NCI-H128 (cell line): ENCODE measurements around the gene SLC6A6.
"Not testable (repeated sequence)": the region's sequence is repeated elsewhere in the genome, so short reads cannot be mapped to it uniquely, and the experiment has no call there.

Source experiments
- DNase-seq: peaks from one replicate; lab custom pipeline; 2025; ENCODE audit not compliant: unreplicated experiment; lab: John Stamatoyannopoulos, UW

SLC6A6 gene

DNA sequence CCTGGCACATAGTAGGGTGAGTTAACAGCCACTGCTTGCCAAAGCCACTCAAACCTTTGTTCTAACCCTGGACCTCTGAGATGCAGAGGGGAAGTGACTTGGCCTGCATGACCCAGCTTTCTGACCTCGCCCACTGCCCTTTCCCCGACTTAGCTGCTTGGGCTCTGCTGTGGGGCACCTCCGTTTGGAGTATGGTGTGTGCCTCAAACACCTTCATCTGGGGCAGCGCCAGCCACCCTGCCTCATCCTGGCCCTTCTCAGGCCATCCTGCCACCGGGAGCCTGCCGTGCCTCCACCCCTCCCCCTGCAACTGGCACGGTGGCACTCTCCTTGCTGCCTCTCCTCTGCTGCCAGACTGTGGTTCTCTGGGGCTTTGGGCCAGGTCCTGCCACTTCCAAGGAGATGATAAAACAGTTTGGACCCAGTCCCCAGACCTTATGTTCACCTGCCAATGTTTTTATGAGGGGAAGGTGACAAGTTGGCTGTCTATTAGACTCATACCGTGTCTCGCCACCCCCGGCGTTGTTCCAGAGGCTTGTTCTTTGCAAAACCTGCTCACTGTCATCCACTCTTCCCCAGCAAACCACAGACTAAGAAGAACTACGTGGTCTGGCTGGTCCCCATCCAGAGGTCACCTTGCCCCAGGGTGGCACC, 32.2 kb downstream of the SLC6A6 start:
- no peak for DNase-seq

DNA sequence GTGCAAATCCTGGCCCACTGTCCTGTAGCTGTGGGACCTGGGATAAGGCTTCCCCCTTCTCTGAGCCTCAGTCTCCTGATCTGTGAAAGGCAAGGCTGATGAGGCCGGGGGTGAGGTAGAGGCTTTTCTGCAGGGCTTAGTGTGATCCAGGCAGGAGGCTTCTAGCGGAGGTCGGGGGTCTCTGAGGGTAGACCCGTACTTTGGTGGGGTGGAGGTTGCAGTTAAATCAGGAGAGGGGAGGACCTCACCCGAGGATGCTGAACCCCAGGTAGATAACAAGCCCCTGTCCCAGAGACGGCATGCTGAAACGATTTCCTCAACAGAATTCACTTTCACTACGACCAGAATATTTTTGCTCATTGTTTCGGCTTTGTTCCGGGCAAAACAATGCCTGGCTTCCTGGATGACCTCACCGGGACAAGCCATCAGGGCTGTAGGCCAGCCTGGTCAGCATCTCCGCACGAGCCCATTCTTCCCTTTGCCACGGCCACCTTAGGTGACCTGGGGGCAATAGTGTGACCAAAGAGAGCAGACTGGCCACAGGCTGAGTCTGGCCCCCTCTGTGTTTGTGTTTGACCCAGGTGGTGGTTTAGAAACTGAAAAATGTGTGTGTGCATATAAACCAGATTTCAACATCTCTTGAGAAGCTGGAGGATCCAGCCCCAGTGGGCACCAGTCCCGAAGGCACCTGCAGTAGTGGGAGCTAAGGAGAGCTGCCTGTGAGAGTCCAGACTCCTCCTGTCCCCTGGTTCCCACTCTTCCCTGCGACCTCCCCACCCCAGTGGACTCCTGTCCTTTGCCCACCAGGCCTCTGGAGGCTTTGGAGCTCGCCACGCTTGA, 33.0 kb downstream of the SLC6A6 start:
- no peak for DNase-seq

GRCh38 chr3:14436954-14437281, 34.5 kb downstream of the SLC6A6 start:
- no peak for DNase-seq

GRCh38 chr3:14437705-14438104, 35.3 kb downstream of the SLC6A6 start:
- not testable (repeated sequence) for DNase-seq

DNA sequence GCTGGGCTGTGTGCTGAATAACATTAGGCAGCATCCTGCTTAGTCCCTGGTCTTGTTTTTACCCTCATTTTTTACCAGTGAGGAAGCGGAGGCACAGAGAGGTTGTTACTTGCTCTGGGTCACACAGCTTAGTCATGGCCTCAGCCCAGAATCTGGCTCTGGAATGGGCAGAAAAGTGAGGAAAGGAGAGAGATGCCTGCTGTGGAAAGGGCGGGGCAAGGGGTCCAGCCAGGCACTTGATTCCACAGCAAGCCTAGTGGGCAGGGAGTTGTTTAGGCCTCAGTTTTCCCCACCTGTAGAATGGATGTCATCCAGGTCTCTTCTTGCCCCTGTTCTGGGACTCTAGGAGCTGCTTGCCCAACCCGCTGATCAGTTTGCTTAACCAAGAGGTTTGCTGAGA, 35.9 kb downstream of the SLC6A6 start:
- no peak for DNase-seq

- DNase-seq, result no peak
Measured at GRCh38 chr3:14438929-14439328, 36.5 kb downstream of the SLC6A6 start.

DNA sequence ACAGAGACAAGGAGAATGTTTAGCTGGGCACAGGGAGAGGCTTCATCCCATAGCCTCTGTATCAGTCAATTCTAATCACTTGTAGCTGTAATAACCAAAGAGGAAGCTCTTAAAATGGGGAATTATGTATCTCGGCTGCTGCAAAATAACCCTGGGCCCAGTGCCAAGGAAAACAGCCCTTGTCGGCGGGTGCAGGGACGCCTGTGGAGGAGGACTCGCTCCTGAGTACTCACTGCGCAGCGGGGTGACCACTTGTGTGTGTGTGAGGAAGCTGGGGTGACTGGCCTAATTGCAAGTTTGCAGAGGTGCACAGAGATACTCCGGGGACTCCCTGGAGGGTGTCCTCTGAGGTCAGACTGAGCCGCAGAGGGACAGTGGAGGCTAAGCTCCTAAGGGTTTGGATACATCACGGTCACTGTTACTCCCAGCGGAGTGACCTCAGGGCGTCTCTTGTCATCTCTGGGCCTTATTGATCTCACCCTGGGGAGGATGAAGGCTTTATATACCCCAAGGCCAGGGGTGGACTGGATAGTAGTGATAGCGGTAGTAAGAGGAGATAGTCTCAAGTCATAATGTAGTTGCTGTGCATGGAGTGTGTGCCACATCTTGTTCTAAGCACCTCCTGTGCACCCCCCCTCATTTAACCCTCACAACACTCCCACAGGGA, 37.2 kb downstream of the SLC6A6 start:
- DNase-seq, result peak; percentile 56

GRCh38 chr3:14440168-14440518, 37.7 kb downstream of the SLC6A6 start:
- no peak for DNase-seq

DNA sequence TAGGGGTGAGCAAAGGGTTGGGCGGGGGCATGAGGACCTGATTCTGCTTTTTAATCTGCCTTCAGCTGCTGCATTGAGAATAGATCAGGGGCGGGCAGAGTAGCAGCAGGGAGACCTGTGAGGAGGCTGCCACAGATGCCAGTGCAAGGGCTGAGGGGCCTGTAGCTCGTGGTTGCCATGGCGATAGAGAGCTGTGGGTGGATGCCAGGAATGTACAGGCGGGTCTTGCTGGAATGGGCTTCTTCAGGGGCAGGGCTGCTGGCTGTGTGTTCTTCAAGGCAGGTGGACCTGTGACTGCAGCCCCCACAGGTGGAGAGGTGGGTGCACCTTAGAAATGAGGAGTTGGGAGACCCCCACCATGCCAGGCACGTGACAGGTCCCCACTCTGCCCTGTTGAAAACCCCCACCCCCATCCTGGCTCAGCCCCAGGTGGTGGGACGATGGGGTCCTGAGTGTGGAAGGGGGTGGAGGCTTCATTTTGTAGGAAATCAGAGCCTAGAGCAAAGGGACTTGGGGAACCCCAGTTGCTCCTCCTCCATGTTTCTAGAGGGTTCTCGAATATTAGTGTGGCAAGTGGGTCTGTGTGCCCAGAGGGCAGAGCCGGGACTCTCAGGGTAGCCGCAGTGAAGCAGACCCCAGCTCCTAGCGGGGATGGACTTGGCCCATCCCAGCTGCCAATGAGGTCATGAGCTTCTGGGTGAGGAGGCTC, 38.3 kb downstream of the SLC6A6 start:
- DNase-seq, result peak; percentile 24

DNA sequence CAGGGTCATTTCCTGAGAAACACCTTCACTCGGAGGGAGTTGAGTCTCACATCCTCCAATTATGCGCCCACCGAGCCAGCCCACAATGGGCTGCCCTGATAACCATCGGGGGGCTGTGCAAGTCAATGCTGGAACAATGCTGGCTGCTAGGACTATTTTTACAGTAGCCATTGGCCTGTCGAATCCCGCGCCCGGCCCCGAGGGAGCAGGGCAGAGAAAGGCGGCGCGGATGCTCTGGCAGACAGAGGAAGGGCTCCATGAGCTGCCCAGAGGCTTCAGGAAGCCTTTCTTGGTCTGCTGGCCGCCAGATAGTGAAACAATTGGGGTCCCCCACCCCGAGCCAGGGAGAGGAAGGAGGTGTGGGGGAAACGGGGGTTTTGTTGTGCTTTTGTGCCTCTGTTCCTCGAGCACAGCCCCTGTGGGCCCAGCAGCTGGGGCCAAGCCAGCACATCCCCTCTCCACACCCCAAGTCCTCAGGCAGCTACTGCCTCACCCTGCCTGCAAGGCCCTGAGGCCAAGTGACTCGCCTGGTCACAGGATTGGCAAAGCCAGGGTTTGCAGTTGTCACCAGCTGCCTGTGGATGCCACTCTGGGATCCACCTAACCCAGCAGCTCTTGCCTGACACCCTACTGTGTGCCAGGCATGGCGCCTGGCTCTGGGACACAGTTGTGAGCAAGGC, 39.0 kb downstream of the SLC6A6 start:
- no peak for DNase-seq

- no peak for DNase-seq
Measured at GRCh38 chr3:14441920-14442300, 39.5 kb downstream of the SLC6A6 start.

GRCh38 chr3:14444380-14444779, 42.0 kb downstream of the SLC6A6 start:
- DNase-seq, result no peak

DNA sequence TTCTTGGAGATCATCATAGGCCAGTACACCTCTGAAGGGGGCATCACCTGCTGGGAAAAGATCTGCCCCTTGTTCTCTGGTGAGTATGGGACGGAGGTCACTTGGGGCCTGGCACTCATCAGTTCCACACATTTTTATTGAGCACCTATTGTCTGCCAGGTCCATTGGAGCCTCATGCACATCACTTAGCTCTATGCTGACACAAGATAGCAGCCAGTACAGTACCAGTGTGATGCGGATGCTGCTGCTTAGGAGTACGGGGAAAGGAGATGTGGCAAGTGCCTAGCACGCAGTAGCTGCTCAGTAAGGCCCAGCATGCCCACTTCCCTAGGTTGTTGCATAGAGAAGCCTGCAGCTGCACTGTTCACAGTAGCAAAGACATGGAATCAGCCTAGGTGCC, 43.4 kb downstream of the SLC6A6 start:
- DNase-seq, result no peak

DNA sequence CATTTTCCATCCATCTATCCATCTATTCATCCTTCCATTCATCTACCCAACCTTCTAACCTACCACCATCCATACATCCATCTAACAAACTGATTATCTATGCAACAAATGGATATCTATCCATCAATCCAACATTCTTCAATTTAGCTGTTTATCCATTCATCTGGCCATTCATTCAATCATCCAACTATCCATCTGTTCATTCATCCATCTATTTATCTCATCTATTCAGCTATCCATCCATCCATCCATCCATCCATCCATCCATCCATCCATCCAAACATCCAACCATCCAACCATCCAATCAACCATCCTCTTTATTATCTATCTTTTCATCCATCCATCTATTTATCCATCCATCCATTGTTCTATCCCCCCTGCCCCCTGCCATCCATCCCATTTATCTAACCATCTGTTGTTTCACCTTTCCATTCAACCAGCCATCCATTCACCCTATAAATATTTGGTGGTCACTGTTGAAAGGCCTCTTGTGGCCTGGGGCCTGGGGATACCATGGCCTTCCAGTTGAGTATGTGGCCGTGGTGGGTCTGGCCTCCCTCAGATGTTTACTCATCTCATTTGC, 44.7 kb downstream of the SLC6A6 start:
- no peak for DNase-seq

DNA sequence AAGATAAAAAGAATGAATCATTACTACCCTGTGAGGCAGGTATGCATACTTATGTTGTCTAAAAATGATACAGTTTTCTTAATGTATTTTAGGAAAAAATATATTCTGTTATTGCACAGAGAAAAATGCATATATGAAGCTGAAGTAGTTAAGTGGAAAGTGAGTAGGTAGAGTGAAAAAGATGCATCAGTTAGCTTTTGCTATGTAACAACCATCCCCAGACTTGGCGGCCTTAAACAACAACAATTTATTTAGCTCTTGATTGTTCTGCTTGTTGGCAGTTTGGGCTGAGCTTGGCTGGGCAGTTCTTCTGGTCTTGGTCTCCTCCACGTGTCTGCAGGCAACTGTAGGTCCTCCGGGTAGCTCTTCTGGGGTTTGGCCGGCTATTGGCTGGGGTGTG, 45.7 kb downstream of the SLC6A6 start:
- DNase-seq, result no peak

DNA sequence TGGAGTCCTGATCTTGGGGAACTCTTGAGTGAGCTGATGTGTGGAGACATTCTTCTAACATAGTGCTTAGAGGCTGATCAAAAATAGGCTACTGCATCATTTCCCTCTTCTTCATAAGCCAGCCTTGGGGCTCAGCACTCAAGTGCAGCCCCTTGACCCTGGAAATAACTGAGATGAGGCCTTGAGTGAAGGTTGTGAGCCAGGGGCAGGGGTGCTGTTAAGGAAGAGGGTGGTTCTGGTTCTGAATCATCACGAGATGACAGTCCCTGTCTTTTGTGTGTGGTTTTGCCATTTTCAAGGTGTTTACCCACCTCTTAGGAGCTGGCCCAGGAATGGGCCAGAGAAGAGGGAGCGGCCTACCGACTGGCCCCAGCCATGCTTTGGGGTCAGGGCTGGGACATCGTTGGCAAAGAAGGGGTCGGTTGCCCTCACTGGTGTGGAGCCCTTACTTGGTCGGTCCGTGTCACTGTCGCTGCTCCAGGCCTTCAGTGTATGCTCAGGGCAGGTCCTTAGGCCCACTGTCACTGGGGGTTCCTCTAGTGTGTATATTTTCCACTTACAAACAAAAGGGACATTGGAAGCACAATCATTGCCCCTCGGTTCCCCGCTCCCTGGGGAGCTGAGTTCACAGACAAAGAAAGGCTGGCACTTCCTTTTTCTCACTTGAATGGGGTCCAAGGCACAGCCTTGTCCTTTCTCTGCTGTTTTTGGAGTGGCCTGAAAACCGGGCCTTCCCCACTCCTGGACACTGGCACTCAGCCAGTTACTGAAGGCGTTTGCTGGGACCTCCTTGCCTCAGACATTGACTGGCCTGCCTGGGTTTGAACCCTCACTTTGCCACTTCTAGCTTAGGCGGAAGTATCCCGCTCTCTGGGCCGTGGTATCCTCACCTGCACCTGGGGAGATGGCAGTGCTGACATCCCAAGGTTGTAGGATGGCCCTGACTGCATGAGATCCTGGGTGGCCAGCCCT, 46.6 kb downstream of the SLC6A6 start:
- no peak for DNase-seq

- no peak for DNase-seq
Measured at GRCh38 chr3:14450506-14450905, 48.1 kb downstream of the SLC6A6 start.

DNA sequence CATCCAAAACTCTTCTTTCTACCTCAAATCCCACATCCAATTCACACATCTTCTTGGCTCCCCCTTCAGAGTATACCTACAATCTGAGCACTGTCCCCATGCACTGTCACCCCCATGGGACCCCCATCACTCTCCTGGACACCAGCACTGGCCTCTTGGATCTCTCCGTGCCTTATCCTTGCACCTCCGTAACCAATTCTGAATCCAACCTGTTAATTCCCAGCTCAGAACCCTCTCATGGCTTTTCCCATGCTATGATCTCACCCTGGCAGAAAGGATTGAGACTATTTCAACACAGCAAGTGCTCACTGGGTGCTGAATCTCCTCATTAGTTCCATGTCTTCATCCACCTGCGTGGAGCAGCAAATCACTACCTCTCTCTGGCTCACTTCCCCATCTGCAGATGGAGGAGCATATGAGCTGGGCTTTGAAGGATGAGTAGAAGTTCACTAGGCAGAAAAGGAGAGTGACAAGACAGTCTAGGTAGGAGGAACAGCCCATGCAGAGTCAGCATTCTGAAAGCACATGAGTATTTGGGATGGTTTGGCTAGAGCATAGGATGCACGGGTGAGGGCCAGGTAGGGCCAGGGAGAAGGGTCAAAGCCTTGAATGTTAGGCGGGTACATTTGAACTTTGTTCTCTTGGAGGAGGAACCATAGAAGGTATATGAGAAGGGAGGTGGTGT, 48.7 kb downstream of the SLC6A6 start:
- no peak for DNase-seq
